K562 (cell line): ENCODE data around the gene POLN. TPM values are rescaled to one million over a fixed set of nuclear protein-coding genes. Genes with fewer than 3 reads are reported as not detected.

Experiments used
- CREB1 ChIP-seq, 2 experiments: sonication (generic) in 1 of 2; formaldehyde crosslinking in 1 of 2; IDR thresholded peaks; 2 replicates each; pipeline versions ENCODE4 v1.6.1 to v1.8.0; 2012 to 2022; ENCODE audit warnings: inconsistent platforms in 1 of 2, mild to moderate bottlenecking in 1 of 2, missing genetic modification reagents in 1 of 2, moderate library complexity in 1 of 2
- LCOR ChIP-seq: sonication (generic); formaldehyde crosslinking; IDR thresholded peaks from 2 replicates; pipeline ENCODE4 v1.8.0; 2022; ENCODE audit warnings: mild to moderate bottlenecking, missing genetic modification reagents
- PHF8 ChIP-seq: fragments of 200-600 bp; sonication (generic); IDR thresholded peaks from 2 replicates; pipeline ENCODE4 v1.6.1; 2012; ENCODE audit warnings: mixed run types, mild to moderate bottlenecking, inconsistent platforms, low read length, moderate library complexity, borderline replicate concordance
- TFAP4 ChIP-seq: sonication (generic); formaldehyde crosslinking; IDR thresholded peaks from 2 replicates; pipeline ENCODE4 v1.8.0; 2022; ENCODE audit warnings: missing genetic modification reagents, mild to moderate bottlenecking, moderate library complexity, borderline replicate concordance
- THRA ChIP-seq: fragments of 450-650 bp; IDR thresholded peaks from 2 replicates; pipeline ENCODE4 v1.6.1; 2017; ENCODE audit warnings: mild to moderate bottlenecking, moderate library complexity
- ZNF143 ChIP-seq: sonication (generic); formaldehyde crosslinking; IDR thresholded peaks from 2 replicates; pipeline ENCODE4 v1.9.0; 2022; ENCODE audit warnings: mild to moderate bottlenecking, missing genetic modification reagents
- polyA plus RNA-seq, 8 experiments: library from polyadenylated mRNA; depleted of rRNA in 4 of 8; stranded (reverse) in 5 of 8; unstranded in 3 of 8; fragments of >200 nt; fragmentation: Nextera tagmentation in 2 of 8; fragmentation: Illumina TruSeq in 1 of 8; extraction: Ambion mirVana in 2 of 8; extraction: Trizol in 1 of 8; gene quantifications; 2 replicates each; pipeline versions ENCODE4 v1.2.1 to v1.2.3, GENCODE V29; 2011 to 2014; ENCODE audit warnings: inconsistent platforms in 1 of 8, missing spikeins in 1 of 8
- total RNA-seq, 7 experiments: library from RNA; depleted of rRNA in 6 of 7; stranded (reverse); fragments of >200 nt in 6 of 7; fragmentation: Illumina TruSeq in 2 of 7; extraction: Trizol in 2 of 7; gene quantifications; 2 replicates each; pipeline versions ENCODE4 v1.2.1 to v1.2.3, GENCODE V29; 2011 to 2021; ENCODE audit warnings: low replicate concordance in 1 of 7

The POLN gene
- total and polyA plus RNA-seq, 9 of the 15 experiments (the other 6 are each of a cell fraction or from before 2014, with no cell fraction given), result 0.08 to 0.91 (median 0.32) TPM

DNA sequence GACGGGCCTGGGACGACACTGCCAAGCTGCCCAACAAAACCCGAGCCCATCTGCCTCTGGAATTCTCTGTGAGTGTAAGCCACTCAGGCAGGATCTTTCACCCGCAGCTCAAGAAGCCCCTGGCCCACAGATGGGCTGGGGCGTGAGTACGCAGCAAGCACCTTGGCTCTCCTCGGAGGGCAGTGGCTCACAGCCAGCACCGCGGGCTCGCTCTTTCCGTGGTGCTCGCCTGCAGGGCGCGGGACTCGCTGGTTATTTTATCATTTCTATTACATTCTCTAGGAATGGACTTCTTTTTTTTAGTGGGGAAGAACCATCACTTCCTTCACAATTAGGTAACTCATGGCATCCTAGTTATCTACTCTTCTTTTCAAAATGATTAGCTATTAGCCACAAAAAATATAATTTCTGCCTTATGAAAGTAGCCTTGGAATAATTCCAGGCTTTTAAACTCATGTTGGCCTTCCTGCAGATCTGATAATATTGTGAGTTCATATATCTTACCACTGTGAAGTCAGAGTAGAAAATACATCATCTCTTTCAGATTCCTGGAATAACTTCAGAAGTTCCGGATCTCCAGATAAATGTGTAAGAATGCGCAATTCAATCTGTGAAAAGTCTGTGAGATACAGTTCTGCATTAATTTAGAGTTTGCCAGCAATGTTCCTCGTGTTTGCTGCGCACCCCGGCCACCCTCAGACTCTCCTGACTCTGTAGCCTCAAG, 114.2 kb downstream of the POLN start (continued):
- no peak for TF ChIP-seq THRA
- no peak for TF ChIP-seq LCOR (CRISPR knock-in tag)
- TF ChIP-seq ZNF143 (CRISPR knock-in tag), result no peak
- no peak for TF ChIP-seq CREB1 (IDR thresholded peaks at IDR 0.05)
- no peak for TF ChIP-seq CREB1 (CRISPR knock-in tag; IDR thresholded peaks at IDR 0.05)
- TF ChIP-seq TFAP4 (CRISPR knock-in tag), result no peak
- TF ChIP-seq PHF8, result no peak
